RKO (cell line): ENCODE measurements around the gene GRM1.

Experiments used
- DNase-seq: peaks from one replicate; pipeline ENCODE4 v3.0.0-alpha.2; 2016; ENCODE audit warnings: low spot score

The GRM1 gene

DNA sequence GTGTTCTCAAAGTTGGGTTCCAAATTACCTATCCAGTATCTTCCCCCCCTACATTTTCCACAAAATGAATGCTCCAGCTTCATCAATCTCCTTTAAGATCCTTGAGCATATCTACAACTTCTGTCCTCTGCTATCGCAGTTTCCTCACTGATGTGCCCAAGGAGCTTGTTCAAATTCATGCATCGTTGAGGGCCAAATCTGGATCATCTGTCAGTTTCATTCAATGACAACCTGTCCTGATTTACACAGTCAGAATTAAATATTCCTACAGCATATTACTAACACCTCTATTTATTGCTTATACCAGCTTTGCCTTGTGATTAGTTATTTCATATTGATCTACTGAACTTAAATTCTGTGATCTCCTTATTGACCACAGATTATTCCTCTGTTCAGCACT, 68.7 kb downstream of the GRM1 start:
- DNase-seq, result no peak

DNA sequence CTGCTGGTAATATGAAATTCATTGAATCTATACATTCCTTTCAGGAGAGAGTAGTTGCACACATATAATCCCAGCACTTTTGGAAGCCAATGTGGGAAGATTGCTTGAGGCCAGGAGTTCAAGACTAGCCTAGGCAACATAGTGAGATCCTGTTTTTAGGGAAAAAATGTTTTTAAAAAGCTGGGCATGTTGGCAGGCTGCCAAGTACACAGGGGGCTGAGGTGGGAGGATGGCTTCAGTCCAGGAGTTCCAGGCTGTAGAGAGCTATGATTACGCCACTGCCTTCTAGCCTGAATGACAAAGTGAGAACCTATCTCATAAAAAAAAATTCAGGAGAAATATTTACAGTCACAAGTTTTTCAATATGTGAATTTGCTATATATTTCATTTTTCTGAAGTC, 71.9 kb downstream of the GRM1 start:
- DNase-seq, result no peak

DNA sequence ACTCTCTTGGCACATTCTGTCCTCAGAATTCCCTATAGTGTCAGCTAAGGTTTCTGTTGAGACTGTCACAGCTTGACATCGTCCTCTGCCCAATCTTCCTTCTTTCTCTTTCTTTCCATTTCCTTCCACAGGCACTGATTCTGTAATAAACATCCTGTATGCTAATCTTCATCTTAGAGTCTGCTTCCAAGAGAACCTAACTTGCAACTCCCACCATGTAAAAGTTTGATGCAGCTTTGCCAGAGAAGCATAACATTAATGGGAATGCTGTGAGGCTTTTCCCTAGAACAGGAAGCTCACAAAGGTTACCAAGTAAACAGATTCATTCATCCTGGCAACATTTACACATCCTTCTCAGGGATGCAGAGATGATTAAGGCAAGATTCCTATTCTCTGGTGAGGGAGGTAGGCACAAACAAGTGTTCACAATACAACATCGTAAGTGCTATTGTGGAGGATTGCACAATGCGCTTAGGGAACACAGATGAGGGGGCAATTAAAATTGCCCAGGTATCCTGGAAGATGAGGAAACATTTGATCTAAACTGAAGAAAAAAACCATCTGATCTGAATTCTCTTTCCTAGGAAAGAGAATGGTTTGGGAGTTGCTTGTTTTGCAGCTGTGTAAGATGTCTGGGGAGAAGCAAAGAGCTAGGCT, 74.7 kb downstream of the GRM1 start:
- no peak for DNase-seq

DNA sequence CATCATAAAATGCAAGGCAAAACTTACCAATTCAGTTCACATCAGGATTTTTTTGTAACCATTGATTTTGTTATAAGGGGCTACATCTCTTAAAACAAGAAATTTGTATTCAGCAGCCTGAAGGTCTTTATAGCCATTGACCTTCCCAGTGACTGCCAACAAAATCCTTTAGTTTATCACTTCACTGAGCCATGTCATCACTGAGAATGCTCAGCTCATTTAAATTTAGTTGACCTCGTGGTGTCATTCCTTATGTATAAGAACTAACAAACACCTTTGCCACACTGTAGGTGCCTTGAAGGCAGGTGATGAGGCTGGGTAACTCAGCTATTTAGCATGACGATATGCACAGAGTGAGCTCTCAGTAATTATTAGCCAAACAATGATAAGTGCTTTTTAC, 77.7 kb downstream of the GRM1 start:
- DNase-seq, result no peak

DNA sequence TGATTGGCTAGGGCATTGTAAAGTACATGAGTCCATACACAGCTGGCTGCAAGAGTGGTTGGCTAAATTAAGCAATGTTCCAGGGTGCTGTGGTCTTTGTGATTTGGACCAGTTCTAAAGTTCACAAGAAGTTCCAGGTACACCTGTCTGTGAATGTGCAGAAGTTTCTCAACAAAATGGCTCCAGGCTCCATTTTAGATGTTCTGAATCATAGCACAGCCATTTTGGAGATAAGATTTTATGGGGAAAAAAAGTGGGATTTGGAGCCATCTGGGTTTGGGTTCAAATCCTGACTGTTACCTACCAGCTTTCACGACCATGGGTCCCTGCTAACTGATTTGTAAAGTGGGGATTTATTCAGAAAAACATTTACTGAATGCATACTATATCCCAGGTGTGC, 82.1 kb downstream of the GRM1 start:
- no peak for DNase-seq

DNA sequence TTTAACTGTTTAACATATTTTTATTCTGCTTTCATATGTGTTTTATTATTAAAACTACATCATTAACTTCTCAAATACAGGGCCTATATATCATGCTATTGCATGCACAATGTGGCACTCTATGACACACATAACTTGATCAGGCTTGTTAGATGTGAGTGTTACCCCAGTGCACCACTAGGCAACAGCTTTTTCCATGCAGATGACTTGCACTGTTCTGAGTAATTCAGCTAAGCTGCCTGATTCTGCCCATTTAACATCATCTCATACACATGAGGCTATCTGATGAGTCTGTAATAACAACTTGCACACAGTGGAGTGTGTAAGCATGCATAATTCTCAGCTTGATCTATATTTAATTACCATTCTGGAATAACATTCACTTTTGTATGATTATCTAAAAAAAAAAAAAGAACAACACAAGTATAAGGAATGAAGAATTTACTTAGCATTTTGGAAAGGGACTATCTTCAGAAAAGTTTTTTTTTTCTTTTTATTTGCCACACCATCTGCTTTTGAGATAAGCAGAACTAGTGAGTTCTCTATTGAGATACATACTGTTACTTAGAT, 83.1 kb downstream of the GRM1 start:
- DNase-seq, result peak; percentile 67

DNA sequence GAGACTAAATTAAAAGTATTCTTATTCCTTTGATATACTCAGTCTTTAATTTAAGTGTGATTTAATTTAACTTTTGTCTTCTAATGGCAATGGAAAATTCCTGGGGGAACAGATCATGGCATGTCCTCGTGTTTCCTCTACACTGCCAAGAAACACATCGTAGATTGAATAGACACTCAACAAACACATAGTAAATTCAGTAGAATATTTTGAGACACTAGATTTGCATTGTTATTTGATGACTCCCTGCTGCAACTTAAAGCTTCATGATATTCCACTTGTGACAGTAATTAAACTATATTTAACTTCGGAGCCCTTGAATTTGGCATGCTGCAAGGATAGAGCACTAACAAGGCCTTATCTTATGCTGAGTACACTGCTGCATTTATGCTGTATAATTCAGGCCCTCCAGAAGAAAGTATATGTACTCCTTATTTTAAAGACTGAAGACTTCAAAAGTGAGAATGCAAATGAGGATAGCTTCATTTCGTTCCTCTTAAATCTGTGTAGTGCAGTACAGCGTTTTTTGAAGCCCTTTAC, 84.3 kb downstream of the GRM1 start:
- DNase-seq, result no peak

DNA sequence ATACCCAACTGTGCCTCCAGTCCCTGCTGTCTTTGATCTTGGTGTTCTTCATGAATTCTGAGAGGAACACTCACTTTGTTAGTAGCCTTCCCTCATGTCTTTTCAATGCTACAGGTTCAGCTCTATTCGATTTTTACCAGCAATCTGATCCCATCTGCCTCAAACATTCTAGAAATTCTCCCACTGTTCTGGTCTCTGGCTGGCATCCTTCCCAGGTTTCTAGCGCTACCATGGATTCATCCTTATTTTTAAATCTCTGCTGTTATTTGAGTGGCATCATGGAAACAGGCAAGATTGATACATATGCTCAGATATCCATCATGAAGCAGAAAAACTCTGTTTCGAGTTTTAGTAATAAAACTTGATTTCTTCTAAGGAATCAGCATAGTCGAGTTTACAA, 94.8 kb downstream of the GRM1 start:
- no peak for DNase-seq

DNA sequence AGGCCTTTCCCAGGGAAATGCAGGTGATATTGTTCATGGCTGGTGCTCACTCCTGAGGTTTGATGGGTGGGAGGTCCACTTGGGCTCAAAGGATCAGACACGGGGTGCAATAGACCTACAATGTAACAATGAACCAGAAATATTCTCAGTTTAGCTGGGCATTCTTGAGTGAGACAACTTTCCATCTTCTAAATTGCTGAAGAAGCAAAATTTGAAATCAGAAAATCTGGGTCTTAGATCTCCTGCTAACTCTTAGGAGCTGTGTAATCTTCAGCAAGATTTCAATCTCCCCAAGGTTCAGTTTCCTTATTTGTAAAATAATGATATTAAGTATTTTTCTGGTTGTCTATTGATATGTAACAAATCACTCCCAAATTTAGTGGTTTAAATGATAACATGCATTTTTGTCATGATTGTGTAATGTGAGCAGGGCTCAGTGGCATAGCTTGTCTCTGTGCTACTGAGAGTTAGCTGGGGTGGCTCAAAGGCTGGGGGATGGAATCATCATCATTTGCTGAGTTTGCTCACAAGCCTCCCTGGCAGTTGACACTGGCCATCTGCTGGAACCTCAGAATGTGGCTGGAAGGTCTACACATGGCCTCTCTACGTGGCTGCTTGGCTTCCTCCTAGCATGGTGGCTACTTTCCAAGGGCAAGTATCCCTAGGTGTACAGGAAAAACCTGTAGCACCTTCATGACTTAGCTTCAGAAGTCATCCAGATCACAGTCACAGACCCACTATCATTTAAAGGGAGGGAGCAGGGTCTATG, 98.8 kb downstream of the GRM1 start:
- DNase-seq, result no peak

DNA sequence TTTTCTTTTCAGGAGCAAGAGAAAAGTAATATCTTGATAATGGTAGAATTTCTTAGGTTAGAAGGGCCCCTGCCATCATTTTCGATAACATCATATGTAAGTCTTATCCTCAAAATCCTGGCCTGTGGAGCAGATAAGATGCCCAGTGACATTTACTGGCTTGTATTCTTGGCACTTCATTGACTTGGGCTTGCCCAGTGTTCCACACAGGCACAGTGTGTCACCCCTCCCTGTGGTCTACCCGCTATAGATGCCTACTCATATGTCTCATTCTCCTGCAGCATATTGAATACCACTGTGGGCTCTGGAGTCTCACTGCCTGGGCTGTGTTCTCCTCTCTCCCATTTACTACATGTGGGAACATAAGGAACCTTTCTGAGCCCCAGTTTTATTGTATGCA, 105.0 kb downstream of the GRM1 start:
- no peak for DNase-seq

DNA sequence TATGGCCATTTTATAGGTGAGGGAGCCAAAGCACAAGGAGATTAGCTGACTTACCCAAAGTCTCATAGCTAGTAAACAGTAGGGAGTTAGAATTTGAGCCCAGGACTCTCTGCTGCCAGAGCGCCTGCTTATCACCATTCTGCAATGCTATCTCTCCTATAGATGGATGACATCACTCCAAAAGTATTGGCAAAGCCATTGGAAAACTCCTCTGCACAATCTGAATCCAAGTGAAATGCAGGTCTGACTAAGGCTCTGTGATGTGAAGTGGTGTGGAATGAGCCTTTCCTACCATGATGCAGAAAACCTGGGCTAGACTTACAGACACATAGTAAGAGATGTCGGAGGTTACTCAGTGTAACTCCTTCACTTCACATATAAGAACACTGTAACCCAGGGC, 106.3 kb downstream of the GRM1 start:
- DNase-seq, result no peak

DNA sequence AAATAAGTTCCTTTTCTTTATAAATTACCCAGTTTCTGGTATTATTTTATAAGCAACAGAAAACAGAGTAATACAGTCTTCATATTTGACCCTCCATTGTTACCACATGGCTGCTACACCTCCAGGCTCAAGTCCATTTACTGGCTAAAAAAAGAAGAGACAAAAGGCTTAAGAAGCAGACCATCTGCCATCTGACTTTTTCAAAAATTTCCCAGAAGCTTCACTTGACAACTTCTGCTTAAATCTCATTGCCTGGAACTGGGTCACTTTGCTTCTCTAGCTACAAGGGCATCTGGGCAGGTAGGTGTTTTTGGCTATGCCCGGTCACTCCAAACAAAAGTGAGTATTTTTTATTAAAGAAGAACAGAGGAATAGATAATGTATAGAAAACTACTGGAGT, 118.0 kb downstream of the GRM1 start:
- no peak for DNase-seq

DNA sequence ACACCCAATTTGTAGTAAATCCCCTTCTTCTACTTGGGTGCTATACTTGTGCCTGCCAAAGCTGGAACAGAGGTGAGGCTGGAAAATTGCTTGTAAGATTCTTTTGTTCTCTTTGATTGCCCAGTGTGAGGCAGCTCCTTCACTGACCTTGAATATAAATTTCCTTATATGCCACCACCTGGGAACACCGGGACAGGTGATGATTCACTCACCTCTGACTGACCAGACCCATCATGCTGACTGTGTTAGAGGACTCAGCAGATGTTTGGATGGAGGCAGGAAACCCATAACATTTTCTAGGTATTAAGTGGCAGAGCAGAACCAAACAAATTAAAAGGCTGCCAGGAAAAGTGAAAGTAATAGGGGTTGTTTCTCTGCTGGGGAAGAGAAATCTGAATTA, 120.9 kb downstream of the GRM1 start:
- no peak for DNase-seq

DNA sequence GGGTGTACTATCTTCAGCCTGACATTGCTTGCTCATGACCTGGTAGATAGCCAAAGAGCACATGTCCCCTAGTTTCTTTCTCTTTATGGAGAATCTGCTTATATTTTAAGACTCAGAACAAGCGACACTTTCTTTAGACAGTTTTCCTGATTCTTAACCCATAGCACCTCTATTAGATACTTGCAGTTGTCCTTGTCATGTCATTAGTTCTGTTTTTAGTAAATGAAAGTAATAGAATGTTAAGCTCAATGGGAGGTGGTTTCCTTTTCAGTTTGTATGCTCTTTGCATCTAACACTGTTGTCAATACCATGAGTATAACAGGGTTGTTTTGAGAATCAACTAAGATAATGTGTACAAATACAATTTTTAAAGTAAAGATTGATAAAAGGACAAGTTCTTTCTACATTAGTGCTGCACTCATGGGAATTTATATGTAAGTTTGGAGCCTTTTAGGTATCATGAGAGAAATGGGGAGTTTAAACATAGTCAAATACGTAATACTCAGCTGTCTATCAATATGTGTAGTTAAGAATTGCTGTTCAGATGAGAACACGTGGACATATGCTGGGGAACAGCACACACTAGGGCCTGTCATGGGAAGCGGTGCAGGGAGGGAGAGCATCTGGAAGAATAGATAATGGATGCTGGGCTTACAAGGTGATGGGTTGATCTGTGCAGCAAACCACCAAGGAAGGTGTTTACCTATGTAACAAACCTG, 124.3 kb downstream of the GRM1 start:
- DNase-seq, result no peak

DNA sequence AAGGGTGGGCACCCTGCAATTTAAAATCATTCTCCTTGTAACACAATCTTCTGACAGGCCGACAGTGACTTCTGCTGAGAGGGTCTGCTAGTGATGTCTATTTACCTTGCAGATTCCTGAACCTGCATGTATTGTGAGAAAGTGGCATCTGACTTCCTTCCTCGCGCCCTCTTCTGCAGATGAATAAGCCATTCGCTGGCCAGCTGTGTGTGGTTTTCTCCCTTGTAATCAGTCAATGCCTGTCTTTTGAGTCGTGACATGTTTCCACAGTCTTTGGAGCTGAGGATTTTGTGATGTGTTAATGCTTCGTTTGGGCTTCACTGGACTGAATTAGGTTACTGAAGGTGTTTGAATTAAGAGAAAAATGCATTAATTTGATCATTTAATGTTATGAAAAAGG, 125.3 kb downstream of the GRM1 start:
- DNase-seq, result no peak

DNA sequence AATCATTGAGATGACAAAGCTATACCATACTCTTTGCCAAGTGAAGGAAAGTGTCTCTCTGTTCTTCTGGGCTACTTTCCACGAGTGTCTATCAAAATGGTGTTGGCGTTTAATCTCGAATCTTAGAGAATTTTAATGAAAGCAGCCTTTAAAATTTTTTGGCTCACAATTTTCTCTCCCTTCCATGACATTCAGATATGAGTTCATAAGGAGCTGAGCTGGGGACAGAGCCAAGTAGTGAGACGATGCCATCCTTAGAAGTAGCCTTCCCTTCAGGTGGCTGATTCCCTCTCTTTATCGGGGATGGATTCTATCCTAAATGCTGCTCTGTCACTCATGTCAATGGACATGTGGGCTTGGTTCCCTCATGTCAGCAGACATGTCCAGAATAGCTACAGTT, 132.8 kb downstream of the GRM1 start:
- no peak for DNase-seq

DNA sequence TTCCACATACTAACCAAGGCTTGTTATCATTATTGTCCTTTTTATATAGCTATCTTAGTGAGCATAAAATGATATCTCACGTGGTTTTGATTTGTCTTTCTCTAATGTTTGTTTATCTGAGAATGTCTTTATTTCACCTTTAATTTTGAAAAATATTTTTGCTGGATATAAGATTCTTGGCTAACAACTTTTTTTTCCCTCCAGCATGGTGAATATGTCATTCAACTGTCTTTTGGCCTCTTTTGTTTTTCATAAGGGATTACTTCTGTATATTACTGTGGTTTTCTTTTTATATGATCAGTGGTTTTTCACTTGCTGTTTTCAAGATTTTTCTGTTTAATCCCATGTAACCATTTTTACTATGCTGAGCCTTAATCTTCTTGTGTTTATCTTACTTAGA, 141.0 kb downstream of the GRM1 start:
- no peak for DNase-seq

DNA sequence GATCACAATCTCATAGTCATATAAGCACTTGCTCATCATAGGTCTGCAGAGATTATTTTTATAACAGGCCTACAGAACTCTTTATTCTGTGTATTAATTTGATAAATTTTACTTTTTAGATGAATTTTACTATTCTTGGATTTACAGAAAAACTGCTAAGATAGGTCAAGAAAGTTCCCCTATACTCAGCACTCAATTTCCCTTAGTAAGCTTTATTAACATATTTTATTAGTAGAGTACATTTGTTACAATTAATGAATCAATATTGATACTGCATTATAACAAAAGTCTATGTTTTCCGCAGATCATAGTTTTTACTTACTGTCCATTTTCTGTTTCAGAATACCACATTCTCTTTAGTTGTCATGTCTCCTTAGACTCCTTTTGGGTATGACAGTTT, 148.9 kb downstream of the GRM1 start:
- no peak for DNase-seq

DNA sequence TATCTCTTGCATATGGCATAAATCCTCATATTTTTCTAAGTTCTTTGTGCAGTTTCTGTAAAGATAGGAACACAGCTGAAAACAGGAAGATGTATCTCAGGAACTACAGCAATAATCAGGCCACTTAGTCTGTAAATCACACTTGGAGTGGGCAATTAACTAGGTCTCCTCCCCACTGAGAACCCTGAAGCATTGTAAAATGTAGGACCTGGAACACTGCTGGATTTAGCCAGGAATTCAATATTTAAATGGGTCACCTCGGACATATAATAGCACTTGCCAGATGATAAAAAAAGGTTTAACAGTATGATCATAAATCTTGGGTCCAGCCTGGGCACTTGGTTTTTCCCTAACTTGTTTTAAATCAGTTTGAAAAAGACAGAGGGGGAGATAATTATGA, 155.0 kb downstream of the GRM1 start:
- DNase-seq, result no peak

DNA sequence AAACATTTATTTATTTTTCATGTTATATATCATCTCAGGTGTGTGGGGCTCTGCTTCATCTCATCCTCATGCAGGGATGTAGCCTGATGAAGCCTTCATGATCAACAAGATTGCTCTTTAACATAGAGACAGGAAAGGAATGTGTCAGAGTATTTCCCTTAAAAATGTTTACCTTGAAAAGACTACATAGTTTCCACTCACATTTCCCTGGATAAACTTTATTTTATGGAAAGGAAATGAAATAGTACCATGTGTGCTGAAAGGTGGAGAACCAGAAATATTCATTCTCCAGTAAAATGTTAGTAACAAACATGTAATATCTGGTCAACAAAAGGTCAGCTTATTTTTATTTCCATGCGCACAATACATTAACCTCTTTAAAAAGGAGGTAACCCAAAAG, 155.8 kb downstream of the GRM1 start:
- DNase-seq, result no peak

DNA sequence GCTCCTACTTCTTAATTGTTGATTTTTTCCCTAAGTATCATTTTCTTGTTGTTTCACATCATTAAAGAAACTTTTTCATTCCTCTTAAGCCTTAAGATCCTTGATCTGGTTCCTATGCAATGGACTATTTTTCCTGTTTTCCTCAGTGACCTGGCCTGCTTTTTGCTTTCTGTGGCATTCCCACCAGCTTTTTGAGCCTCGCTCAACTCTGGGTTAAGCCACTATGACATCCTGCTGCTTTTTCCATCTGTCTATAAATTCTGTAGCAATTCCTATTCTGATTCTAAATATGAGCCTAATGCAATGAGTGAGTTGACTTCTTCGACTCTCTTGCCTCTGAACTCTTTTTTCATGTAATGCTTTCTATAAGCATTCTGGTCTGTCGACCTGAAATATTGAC, 160.3 kb downstream of the GRM1 start:
- DNase-seq, result no peak

DNA sequence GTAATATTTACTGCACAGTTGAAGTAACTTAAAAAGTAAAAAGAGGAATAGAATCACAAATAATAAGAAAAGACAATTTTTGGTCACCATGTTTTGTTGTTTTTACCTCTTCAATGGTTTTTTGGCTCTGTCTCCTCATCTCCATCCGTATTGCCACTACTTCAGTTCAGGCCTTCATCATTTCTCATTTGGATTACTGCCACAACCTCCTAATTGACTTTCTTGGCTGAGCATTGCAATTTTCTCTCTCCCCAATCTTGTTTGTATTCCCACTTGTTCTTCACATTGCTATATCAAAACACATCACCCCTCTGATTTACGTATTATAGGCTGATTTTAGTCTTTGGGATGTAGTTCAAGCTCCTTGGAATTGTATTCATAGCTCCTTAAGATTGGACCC, 161.7 kb downstream of the GRM1 start:
- DNase-seq, result no peak

DNA sequence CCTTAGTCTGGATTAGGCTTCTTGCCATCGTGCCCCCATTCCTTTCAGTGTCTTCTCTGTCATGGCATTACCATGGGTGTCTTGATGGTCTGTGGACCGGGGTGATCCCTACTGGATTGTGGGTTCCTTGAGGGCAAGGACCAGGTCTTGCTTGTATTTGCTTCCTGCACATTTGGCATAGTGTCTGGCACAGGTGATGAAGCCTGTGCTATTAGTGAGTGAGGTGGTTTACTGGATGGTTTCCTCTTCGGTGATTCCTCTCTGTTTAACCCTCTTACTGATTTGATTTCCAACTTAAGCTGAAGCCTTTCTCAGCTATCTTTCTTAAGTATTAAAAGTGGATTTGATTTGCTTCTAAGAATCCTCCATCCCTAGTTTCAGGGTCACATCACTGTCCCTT, 162.3 kb downstream of the GRM1 start:
- no peak for DNase-seq
